ENCODE data around the gene CRHBP.

GRCh38 chr5:76927961-76928360 is 24.9 kb upstream of the CRHBP start:
- TF ChIP-seq ZBTB33 (IDR thresholded peaks at IDR 0.05) = no peak
- no peak for TF ChIP-seq TAF1 (conservative IDR thresholded peaks at IDR 0.05)
- no peak for TF ChIP-seq CTCF (IDR thresholded peaks at IDR 0.05; ENCODE audit: low read depth, low read length, missing input control)
- TF ChIP-seq RAD21 (IDR thresholded peaks at IDR 0.05) = no peak
- no peak for TF ChIP-seq RXRA (IDR thresholded peaks at IDR 0.05)
- no peak for TF ChIP-seq YY1 (IDR thresholded peaks at IDR 0.05)
- TF ChIP-seq FOXA1 (IDR thresholded peaks at IDR 0.05) = no peak
- TF ChIP-seq ATF3 (IDR thresholded peaks at IDR 0.05) = no peak
- TF ChIP-seq JUND (IDR thresholded peaks at IDR 0.05) = no peak
- TF ChIP-seq SP1 (IDR thresholded peaks at IDR 0.05) = no peak
